ENCODE measurements around the gene STXBP6.
"Not testable (repeated sequence)": the region's sequence is repeated elsewhere in the genome, so short reads cannot be mapped to it uniquely, and the experiment has no call there.

STXBP6 gene

DNA sequence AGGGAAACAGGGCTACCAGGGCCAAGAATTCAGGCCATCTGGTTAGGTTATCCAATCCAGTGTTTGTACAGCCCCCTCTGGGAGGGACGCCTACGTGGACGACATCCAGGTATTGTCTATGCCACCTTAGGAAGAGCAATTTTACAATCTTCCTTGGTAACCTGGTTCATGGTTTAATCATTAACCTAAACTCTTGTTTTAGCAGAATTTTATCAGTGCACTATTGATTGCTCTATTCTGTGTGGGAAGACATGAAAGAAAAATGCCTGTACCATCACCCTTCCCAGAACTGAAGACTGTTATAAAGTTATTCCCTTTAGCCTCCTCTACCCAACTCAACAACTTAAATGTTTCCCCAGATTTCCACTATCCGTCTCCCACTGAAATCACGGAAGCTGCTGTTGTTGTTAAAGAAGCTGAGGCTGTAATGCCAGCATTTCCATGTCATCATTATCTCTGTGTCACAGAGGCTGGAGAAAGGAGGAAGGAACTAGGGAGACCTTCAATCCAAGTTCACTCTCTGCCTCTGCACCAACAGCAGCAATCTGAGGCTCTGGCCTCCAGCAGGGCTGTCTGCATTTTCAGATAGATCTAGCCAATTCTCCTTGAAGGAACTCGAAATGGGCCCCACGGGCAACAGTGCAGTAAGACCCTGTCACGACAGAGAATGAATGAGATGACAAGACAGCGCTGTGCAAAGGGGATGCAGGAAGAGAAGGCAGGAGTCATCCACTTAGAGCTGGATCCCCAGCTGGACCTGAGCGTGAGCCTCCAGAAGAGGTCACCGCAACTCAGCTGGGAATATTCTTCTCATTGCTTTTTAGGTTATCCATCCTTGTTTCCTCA lies 232.5 kb downstream of the STXBP6 start:
- FAIRE-seq, result no peak

DNA sequence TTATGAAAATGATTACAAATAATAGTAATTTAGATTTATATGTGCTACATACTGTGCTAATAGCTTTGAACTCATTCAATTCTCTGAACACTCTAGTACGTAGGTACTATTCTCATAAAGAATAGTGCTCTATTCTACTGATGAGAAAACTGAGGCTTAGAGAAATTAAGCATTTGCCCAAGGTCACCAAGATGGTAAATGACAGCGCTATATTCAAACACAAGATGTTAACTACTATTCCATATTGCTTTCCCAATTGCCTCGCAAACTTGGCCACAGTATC lies 233.1 kb downstream of the STXBP6 start:
- FAIRE-seq, result no peak

DNA sequence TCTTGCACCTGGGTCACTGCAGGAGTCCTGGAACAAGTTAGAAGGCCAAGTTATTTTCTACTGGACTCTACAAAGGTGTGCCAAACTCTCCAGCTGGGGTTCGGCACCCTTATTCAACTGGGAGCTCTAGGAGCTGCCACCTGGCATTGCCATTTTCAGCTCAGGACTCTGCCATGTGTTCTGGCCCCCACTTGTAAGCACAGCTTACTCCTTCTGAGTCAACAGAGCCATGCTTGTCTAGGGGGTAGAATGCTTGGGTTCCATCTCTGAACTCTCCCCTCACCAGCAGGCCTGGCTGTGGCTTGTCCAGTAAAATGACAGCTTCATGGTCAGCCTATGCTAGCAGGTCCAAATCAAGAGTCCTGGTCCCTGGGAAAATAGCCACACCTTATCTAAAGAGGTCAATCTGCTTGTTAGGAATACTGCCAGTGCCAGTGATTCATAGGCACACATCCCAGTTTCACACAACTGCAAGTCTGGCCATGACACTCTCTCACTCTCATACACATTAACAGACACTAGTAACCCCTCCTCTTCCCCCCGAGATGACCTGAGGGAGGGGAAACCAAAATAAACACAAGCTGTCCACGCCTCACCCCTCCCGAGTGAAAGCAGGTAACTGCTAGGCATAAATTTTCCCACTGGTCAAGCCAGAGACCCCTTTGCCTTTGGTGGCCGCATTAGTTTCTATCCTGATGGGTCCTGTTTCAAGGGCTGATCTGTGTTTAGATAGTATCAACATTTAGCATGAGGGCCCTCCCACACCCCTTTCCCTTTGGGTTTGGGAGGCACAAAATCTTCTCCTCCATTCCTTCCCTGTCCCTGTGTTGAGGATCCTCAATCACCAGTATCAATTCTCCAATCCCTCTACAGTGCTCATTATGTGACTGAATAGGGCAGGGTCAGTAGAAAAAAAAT lies 233.7 kb downstream of the STXBP6 start:
- no peak for FAIRE-seq

DNA sequence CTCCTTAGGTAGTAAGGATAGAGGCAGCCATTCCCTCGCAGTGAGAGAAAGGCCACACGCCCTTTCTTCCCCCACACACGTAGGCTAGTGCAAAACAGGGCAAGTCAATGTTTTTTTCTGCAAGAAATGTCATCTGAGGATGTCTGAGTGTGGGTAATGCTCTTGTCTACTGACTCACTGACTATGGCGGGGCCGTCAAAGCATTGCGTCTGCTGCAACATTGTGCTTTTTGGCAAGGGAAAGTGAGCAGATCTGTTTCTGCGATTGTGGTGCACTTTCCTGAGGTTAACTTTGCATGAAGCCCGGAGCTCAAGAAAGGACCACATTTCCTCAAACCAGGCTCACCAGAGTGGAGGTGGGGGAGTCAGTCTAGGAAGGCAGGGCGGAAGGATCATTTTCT lies 234.4 kb downstream of the STXBP6 start:
- FAIRE-seq, result no peak

DNA sequence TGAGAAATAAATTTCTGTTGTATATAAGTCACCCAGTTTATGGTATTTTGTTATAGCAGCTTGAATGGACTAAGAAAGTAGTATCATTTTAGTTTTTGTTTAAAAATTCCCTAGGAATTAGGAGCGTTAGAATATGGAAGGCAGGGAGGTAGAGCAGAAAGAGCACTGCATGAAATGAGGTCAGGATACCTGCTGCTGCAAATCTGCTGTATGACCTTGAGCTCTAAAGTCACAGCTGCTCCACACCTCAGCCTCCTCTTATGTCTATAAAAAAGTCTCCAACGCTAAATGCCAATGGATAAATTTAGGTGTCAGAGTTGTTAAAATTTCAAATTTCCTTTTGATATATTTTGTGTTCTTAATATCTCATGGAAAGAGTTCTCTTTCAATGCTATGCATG lies 235.0 kb downstream of the STXBP6 start:
- no peak for FAIRE-seq

DNA sequence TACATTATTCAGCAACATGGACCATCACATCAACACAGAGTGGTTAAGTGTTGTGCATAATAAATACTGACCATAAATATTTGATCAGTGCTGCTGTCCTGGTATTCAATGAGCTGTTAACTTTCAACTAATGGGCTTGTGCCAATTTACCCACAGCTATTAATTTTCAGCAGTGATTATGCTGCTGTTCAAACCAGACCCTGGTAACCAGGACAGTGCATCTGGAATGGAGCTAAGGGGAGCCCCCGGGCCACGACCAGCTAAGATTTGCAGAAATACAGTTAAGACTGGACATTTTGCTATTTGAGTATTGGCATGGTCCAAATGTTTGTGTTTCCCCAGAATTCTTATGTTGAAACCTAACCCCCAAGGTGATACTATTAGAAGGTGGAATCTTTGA lies 235.6 kb downstream of the STXBP6 start:
- no peak for FAIRE-seq

DNA sequence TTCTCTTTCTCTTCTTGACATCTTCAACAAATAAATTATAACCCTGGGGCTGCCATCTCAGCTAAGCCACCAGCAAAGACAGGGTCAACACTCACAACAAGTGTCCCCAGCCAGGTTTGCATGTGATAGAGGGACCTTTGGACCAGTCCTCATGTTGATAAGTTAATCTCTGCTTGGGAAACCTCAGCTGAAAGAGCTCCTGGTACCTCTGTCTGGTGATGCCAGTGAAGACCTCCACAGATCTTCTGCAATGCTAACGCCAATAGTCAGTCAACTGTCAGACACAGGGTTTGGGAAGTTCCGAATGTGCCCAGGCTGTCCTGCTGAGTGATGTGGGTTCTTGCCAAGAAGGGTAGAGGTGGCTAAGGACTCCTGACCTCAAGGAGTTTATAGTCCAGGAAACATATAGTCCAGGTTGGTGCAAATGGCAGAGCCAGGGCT lies 236.1 kb downstream of the STXBP6 start:
- FAIRE-seq, result no peak

DNA sequence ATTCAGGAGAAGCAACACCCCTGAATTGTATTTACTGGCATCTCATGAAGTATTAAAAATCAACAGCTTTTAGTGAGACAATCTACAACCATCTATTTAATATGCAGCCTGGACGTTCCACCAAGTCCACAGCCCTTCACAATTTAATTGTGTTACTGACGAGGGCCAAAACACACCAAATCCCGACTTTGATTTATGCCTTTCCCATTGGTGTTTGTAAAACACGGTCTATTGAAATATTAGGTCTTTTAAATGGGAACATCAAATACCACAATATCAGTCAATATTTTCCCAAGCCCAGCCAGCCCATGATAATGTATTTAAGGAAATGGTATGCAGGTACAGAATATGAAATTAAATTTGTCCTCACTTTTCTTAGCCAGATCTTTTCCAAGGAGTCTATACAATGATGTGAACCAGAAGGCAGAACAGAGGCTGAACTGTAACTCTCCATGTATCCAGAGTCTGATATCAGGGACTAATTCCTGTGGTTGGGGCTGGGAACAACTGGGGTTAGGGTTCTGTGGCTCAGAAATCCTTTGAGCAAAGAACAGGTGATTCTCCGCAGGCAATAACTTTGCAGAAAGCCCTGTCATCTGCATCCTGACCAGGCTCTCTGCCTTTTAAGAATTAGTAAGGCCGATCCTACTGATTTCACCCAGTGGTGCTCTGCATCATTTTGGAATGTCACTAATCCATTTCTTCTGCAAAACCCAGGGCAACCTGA lies 236.7 kb downstream of the STXBP6 start:
- no peak for FAIRE-seq

DNA sequence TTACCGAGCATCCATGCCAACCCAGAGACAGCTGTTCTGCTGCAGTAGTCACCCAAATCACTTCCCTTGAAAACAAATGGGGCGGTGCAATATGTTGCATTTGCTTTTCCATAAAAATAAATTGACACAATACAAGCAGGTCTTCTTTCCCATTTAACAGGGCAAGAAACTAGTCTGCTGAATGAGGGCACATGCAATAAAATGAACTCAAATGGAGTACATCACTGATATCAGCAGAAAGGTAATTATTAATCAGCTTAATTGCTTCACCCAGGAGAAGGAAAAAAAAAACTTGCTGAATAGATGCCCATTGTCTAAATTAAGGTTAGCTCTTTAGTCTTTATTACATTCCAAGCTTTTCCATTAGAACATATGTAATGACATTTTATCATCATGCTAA lies 240.8 kb downstream of the STXBP6 start:
- FAIRE-seq, result no peak

DNA sequence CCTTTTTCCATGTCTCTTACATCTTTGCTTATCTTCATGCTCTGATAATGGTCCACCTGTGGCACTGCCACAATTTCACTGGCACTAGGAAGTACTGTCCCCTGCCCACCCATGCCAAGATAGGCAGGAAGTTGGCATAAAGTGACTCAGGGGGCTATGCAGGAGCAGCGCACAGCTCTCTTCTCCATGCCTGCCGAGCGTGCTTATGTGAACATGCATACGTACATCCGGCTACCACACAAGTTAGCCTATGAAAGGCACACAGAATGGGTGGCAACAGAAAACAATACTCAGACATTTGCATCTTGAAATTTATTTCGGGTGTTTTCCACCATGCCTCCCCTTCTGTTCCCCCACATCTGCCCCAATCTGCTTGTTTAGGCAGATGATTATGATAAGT lies 241.5 kb downstream of the STXBP6 start:
- no peak for FAIRE-seq

DNA sequence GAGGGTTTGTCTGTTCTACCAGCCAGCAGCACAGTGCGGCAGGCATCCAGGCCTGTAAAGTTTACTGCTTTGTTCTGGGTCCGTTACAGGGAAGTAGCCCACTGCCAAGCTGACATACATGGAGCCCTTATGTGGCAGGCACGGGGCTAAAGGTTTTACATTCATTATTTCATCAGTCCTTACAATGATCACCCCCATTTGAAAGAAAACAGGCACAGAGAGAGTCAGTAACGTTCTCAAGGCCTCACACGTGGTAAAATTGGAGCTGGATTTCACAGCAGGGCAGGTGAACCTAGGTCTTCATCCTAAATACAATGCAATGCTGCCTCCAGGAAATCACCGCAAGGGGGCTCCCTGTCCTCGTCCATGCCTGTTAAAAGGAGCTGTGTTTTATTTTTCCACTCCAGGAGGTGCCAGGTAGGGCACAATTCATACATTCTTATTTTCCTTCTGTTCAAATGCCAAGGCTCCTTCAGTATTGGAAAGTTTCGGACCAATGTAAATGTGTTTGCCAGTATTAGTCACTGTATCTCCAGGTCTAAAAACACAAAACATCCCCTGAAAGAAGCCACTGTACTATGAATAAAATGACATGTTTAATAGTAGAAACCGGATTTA lies 243.8 kb downstream of the STXBP6 start:
- no peak for FAIRE-seq

DNA sequence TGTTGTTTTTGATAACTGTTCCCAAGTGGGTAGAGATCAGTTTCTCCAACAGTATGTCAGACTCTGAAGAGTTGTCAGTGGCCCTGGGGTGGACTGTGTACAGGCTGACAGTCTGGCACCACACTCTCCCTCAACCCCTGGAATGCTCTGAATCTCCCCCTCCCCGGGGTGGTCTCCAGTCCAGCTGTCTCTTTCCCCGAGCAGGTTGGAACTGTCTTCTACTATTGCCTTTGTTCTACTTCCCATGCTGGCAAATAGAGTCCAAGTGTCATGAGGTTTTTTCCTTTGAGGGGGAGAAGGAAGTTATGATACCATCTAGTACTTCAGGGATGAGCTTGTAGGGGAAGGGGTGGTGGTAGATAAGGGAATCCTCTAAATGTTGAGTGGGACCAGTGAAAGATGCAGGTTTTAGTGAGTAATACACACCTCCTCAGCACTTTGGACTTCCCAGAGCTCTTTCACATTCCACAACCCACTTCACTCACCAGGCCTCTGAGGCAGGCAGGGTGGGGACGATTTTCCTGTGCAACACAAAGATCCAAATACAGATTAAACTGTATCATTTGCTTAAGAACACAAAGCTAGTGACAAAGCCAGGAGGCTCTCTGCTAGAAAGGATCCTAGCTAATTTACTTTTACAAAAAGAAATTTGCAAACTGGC lies 245.3 kb downstream of the STXBP6 start:
- no peak for FAIRE-seq

DNA sequence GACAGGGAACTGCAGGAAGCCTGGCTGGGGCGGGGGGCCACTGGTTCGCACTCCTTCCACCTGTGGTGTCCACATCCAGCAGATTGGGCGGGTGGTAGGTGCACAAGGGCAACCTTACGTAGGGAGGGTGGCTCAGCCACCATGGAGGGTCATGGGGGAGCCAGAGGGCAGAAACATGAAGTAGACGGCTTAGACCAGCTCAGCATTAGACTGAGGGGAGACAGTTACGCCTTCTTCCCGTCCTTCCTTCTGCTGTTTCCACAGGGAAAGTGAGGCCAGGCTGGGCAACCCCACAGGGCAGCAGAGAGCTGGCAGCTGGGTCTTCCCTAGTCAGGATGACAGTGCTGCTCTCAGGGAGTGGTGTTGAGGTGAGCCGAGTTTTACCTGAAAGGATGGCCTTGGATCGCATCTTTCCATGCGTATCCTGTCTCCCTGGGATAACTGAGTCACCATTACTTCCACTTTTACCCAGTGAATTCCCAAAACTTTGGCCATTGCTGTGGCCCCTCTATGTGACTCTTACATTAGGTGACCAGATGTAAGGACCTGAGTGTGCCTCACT lies 245.9 kb downstream of the STXBP6 start:
- no peak for FAIRE-seq

DNA sequence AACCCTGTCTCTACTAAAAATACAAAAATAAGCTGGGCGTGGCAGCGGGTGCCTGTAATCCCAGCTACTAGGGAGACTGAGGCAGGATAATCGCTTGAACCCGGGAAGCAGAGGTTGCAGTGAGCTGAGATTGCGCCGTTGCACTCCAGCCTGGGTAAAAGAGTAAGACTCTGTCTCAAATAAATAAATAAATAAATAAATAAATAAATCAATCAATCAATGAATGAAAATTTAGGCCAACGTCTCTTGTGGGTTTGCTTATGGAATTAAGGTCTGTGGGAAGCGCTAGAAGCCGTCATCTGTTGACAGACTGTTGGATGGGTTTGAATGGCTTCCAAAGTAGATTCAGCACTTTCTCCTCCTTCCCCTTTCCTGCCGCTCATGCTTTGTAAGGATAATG lies 246.5 kb downstream of the STXBP6 start:
- not testable (repeated sequence) for FAIRE-seq

DNA sequence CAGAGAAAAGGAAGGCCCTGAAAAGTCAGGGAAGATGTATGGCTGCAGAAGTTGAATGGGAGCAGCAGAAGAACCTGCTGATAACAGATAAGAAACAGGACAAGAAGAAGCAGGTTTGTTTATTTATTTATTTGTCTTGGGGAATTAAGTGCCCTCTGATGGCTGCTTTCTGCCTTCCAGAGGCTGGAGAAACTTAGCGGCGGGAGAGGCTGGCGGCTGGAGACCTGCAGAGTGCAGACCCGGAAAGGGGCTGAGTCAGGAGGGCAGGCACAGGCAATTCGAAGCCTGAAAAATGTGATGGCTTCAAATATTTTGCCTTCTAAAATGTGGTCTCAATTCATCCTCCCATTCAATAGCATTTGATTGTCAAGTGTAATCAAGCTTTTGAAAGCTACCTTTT lies 247.7 kb downstream of the STXBP6 start:
- no peak for FAIRE-seq

DNA sequence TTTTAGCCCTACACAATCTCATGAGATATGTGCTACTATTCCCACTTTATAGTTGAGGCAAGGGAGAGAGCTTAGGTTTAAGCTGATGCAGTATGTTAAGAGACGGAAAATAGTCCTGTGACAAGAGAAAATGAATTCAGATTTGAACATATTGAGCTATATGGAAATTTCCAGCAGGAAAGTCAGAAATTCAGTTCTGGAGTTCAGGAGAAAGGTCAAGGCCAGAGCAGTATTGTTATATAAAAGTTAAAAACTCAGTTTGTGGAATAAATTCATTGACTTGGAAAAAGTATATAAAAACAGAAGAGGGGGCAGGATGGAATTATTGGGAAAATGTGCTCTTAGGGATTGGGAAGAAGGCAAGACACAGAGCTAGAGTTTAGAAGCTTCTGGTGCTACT lies 248.9 kb downstream of the STXBP6 start:
- FAIRE-seq, result no peak

DNA sequence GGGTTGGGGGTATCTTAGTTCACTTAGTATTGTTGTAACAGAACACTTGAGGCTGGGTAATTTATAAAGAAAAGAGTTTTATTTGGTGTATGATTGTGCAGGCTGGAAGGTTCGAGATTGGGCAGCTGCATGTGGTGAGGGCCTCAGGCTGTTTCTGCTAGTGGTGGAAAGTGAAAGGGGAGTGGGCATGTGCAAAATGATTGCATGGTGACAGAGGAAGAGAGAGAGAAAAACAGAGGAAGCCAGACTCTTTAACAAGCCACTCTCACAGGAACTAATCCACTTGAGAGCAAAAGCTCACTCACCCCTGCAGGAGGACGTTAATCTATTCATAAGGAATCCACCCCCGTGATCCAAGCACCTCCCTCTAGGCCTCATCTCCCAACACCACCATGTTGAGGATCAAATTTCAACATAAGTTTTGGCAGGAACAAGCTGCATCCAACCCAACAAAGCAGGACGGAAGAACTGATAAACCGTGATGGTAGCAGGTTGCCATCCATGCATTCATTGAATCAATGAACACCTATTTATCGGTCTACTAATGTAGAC lies 251.0 kb downstream of the STXBP6 start:
- FAIRE-seq, result no peak

DNA sequence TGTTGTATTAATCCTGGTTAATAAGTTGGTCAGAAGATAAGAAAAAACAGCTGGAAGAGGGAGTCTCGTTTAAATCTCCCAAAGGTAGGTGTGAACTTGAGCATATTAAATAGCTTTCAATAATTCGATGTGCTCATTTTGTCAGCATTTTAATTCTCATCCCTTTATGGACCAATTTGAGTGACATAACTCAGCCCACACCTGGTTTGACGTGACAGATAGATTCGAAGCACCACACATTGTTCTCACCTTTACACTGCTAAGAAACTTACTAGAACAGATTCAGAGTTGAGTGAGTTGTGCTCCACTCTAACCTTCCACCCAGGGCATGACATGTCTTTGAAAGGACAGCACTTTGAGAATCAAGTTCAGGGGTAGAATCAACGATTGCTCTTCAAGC lies 254.5 kb downstream of the STXBP6 start:
- no peak for FAIRE-seq

DNA sequence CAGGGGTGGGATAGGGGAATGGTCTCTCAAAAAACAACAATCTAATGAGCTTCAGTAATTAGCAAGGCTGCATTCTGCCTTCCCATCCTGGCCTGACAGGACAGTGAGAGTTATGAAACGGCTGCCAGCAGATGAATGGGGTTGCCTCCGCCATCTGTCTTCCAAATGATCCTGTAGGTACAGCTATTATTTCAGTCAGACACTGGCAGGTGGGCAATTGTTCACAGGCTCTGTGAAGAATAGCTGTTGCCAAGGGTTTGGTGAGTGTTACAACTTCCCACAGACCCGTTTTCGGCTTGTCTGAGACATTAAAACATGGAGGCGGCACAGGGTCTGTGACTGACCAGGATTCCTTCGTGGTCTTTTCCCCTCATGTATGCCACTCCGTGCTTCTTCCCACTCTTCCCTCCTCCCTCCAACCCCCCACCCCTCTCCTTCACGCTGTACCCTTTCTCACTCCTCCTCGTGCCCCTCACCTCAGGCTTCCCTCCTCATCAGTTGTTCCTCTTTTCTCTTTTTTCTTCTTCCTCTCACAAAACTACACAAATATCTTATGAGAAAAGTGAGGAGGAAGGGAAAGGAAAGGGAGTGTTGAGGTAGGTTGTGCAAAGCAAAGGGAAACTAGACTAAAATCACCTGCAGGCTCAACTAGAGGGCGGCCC lies 255.2 kb downstream of the STXBP6 start:
- FAIRE-seq, result no peak

DNA sequence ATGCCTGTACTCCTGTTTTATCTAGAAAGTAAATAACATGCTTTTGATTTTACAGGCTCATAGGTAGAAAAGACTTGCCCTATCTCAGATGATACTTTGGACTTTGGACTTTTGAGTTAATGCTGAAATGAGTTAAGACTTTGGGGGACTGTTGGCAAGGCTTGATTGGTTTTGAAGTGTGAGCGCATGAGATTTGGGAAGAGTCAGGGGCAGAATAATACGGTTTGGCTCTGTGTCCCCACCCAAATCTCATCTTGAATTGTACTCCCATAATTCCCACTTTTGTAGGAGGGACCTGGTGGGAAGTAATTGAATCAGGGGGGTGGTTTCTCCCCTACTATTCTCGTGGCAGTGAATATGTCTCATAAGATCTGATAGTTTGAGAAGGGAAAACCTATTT lies 259.8 kb downstream of the STXBP6 start:
- no peak for FAIRE-seq

DNA sequence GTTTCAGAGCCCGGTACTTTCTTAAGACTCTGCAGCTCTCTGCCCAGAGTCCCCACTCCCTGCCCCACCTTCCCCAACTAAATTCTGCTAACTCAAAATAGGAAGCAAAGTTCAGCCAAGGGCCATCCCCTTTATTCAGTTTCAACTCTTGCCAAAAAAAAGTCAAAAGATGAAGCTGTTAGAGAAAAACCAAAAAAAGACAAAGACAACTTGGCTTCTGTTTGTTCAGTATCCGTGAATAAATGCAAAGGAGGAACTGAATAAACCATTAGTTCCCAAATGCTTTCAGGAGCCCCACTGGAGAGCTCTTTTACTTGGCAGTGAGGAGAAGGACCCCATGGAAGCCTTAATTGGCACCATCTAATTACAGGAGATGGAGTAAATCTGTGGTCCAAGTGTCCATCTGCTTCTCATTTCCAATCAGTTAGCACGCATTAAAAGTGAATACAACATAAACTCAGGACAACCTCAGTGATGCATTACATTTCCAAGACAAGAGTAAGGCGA lies 260.5 kb downstream of the STXBP6 start:
- FAIRE-seq, result no peak

Data from TTC549 (cell line).